GM12878 (cell line): ENCODE data around the gene SV2A. TPM values are rescaled to one million over a fixed set of nuclear protein-coding genes. Genes with fewer than 3 reads are reported as not detected.

Experiments used
- BCLAF1 ChIP-seq: fragments of 450-650 bp; IDR thresholded peaks from 2 replicates; pipeline ENCODE4 v1.6.1; 2017; ENCODE audit warnings: antibody characterized with exemption, mild to moderate bottlenecking, moderate library complexity
- CBX3 ChIP-seq: fragments of 200-600 bp; sonication (generic); IDR thresholded peaks from 2 replicates; pipeline ENCODE4 v1.6.1; 2016; ENCODE audit warnings: low read depth, borderline replicate concordance
- CREM ChIP-seq: IDR thresholded peaks from 2 replicates; pipeline ENCODE4 v1.6.1; 2014; ENCODE audit warnings: antibody characterized with exemption, low read depth
- CUX1 ChIP-seq: IDR thresholded peaks from 2 replicates; pipeline ENCODE4 v1.6.1; 2012; ENCODE audit warnings: improper control_type of control experiment, low read depth, low read length; ENCODE audit not compliant: insufficient replicate concordance
- E2F8 ChIP-seq: fragments of 450-650 bp; IDR thresholded peaks from 2 replicates; pipeline ENCODE4 v1.6.1; 2018; ENCODE audit warnings: mild to moderate bottlenecking, low read depth, moderate library complexity; ENCODE audit not compliant: partially characterized antibody
- HSF1 ChIP-seq: fragments of 150-350 bp; IDR thresholded peaks from 2 replicates; pipeline ENCODE4 v1.6.1; 2014; ENCODE audit warnings: mild to moderate bottlenecking, low read depth, low read length
- NBN ChIP-seq: fragments of 450-650 bp; IDR thresholded peaks from 2 replicates; pipeline ENCODE4 v1.6.1; 2016
- NFXL1 ChIP-seq: fragments of 450-650 bp; IDR thresholded peaks from 2 replicates; pipeline ENCODE4 v1.6.1; 2017; ENCODE audit warnings: antibody characterized with exemption, mild to moderate bottlenecking, borderline replicate concordance
- NFYB ChIP-seq: IDR thresholded peaks from 2 replicates; pipeline ENCODE4 v1.6.1; 2011; ENCODE audit warnings: low read depth, mild to moderate bottlenecking, low read length, improper control_type of control experiment, moderate library complexity; ENCODE audit not compliant: insufficient read depth
- NR2C2 ChIP-seq: IDR thresholded peaks from 2 replicates; pipeline ENCODE4 v1.6.1; 2011; ENCODE audit warnings: borderline replicate concordance, low read depth; ENCODE audit not compliant: control insufficient read depth, insufficient read length
- PBX3 ChIP-seq: IDR thresholded peaks from 2 replicates; pipeline ENCODE4 v1.6.1; 2011; ENCODE audit warnings: mild to moderate bottlenecking, low read depth, low read length, moderate library complexity; ENCODE audit not compliant: insufficient replicate concordance
- POLR2A ChIP-seq: IDR thresholded peaks from 2 replicates; pipeline ENCODE4 v1.6.1; 2011; ENCODE audit warnings: low read depth, mild to moderate bottlenecking, low read length
- RELA ChIP-seq: fragments of 450-650 bp; IDR thresholded peaks from 2 replicates; pipeline ENCODE4 v1.8.0; 2014; ENCODE audit warnings: borderline replicate concordance; ENCODE audit not compliant: partially characterized antibody
- SMC3 ChIP-seq: IDR thresholded peaks from 2 replicates; pipeline ENCODE4 v1.6.1; 2011; ENCODE audit warnings: low read length, improper control_type of control experiment, borderline replicate concordance
- ZNF274 ChIP-seq: IDR thresholded peaks from one replicate; pipeline ENCODE4 v1.8.0; 2011; ENCODE audit not compliant: insufficient read length, insufficient read depth
- polyA plus RNA-seq, 11 experiments: library from polyadenylated mRNA; depleted of rRNA in 4 of 11; unstranded in 6 of 11; stranded (reverse) in 5 of 11; fragments of >200 nt; fragmentation: Nextera tagmentation in 4 of 11; fragmentation: Illumina TruSeq in 1 of 11; extraction: Ambion mirVana in 4 of 11; extraction: Trizol in 1 of 11; gene quantifications; 1 replicate in 1 of 11; 2 replicates in 10 of 11; pipeline versions ENCODE4 v1.2.1 to v1.2.3, GENCODE V29; 2011 to 2016; ENCODE audit warnings: inconsistent platforms in 2 of 11, missing spikeins in 2 of 11, low read depth in 1 of 11
- total RNA-seq, 4 experiments: library from RNA; depleted of rRNA in 3 of 4; stranded (reverse); fragments of >200 nt in 3 of 4; fragmentation: Illumina TruSeq in 1 of 4; extraction: Trizol in 1 of 4; gene quantifications; 2 replicates each; pipeline versions ENCODE4 v1.2.1 to v1.2.3, GENCODE V29; 2013 to 2021

The SV2A gene
- total and polyA plus RNA-seq, 10 of the 15 experiments (the other 5 are each of a cell fraction or from before 2014, with no cell fraction given), result 0.39 to 11.6 (median 5.4) TPM

GRCh38 chr1:149899460-149900284, 18.0 kb downstream of the SV2A start, which contains the start of gene BOLA1 (continued):
- TF ChIP-seq BCLAF1 (no peak), CUX1 (no peak), NR2C2 (no peak), HSF1 (no peak), ZNF274 (no peak), NBN (peak; percentile 78), CREM (peak; percentile 97), PBX3 (no peak), E2F8 (peak; percentile 29), CBX3 (no peak), RELA (peak; percentile 41), NFYB (0 out of 2 replicates have a peak, but pooled peaks have one; percentile 30), POLR2A (peak; percentile 78), SMC3 (0 out of 2 replicates have a peak, but pooled peaks have one; percentile 4), NFXL1 (no peak)
